Stimulated activated CD4-positive, alpha-beta T cell treated with anti-CD3 and anti-CD28 coated beads, Interleukin-1b, Interleukin-23, amount 100 ng/mL, for 24 hours (primary cell): ENCODE data around the gene KRTAP5-11.
"Not testable (repeated sequence)": the region's sequence is repeated elsewhere in the genome, so short reads cannot be mapped to it uniquely, and the experiment has no call there.

Experiments used
- DNase-seq, 4 experiments: peaks; one replicate each; pipeline ENCODE4 v3.0.0-alpha.2; 2020; ENCODE audit warnings: low read depth in 4 of 4, low spot score in 1 of 4

The KRTAP5-11 gene

GRCh38 chr11:71582309-71582895, at the start of gene KRTAP5-11:
KRTAP5-11 (minus strand) TSS chr11:71582875; CDS start chr11:71582837, 38 bp downstream.
- DNase-seq = no peak

GRCh38 chr11:71631551-71631950, 48.9 kb upstream of the KRTAP5-11 start:
- DNase-seq = not testable (repeated sequence)

GRCh38 chr11:71630071-71630470, 47.4 kb upstream of the KRTAP5-11 start:
- DNase-seq = not testable (repeated sequence)

GRCh38 chr11:71628943-71629342, 46.3 kb upstream of the KRTAP5-11 start:
- not testable (repeated sequence) for DNase-seq

GRCh38 chr11:71623226-71623625, 40.6 kb upstream of the KRTAP5-11 start:
- not testable (repeated sequence) for DNase-seq

GRCh38 chr11:71622561-71622960, 39.9 kb upstream of the KRTAP5-11 start:
- DNase-seq = not testable (repeated sequence)

- not testable (repeated sequence) for DNase-seq
Observed at GRCh38 chr11:71615003-71615402, 32.3 kb upstream of the KRTAP5-11 start.

- DNase-seq = not testable (repeated sequence)
Observed at GRCh38 chr11:71614366-71614917, 31.8 kb upstream of the KRTAP5-11 start.

- DNase-seq = not testable (repeated sequence)
Observed at GRCh38 chr11:71613931-71614330, 31.3 kb upstream of the KRTAP5-11 start.

GRCh38 chr11:71611218-71611910, 28.7 kb upstream of the KRTAP5-11 start:
- not testable (repeated sequence) for DNase-seq

GRCh38 chr11:71608272-71608671, 25.6 kb upstream of the KRTAP5-11 start:
- not testable (repeated sequence) for DNase-seq

- not testable (repeated sequence) for DNase-seq
Observed at GRCh38 chr11:71607520-71608216, 25.0 kb upstream of the KRTAP5-11 start.

- not testable (repeated sequence) for DNase-seq
Observed at GRCh38 chr11:71606853-71607519, 24.3 kb upstream of the KRTAP5-11 start.

GRCh38 chr11:71604798-71605488, 22.3 kb upstream of the KRTAP5-11 start:
- not testable (repeated sequence) for DNase-seq

GRCh38 chr11:71603221-71603620, 20.5 kb upstream of the KRTAP5-11 start:
- DNase-seq = not testable (repeated sequence)

- DNase-seq = not testable (repeated sequence)
Observed at GRCh38 chr11:71589546-71589920, 6.9 kb upstream of the KRTAP5-11 start.

- peak; percentile 21 to 60 (median 43) for DNase-seq
Observed at GRCh38 chr11:71588822-71589545, 6.3 kb upstream of the KRTAP5-11 start.

GRCh38 chr11:71588314-71588713, 5.6 kb upstream of the KRTAP5-11 start:
- not testable (repeated sequence) for DNase-seq

GRCh38 chr11:71585673-71586072, 3.0 kb upstream of the KRTAP5-11 start:
- not testable (repeated sequence) for DNase-seq

GRCh38 chr11:71582969-71583368, 294 bp upstream of the KRTAP5-11 start:
- not testable (repeated sequence) for DNase-seq
